K562 (cell line): Measurements from ENCODE around the gene TXLNG. TPM values are rescaled to one million over a fixed set of nuclear protein-coding genes. Genes with fewer than 3 reads are reported as not detected.

ENCODE experiments used
- ATAC-seq: fragments of 200-7000 bp; cut with Tn5 transposase; 3 replicates; pipeline ENCODE4 v1.9.1; 2020; ENCODE audit warnings: moderate library complexity
- BruUV-seq: library from RNA; stranded (reverse); fragments of 400-500 nt; replicated peaks from 2 replicates; lab custom pipeline; 2021; lab: Mats Ljungman, UMichigan
- CTCF ChIA-PET: fragments of 300-600 bp; formaldehyde crosslinking; extraction: SDS; loops from one replicate; lab custom pipeline; 2021; ENCODE audit warnings: low intra/inter-chr PET ratio; lab: Yijun Ruan, JAX
- POLR2A ChIA-PET: fragments of 300-600, 350-650 bp; sonication (Branson Sonifier 250); formaldehyde crosslinking; extraction: SDS; loops from one replicate; lab custom pipeline; 2021; ENCODE audit warnings: antibody characterized with exemption, inconsistent platforms; lab: Yijun Ruan, JAX
- DNase-seq, 4 experiments: peaks; one replicate each; pipeline versions ENCODE4 v3.0.0 to v3.0.0-alpha.2; 2011 to 2018; ENCODE audit warnings: low spot score in 3 of 4, mixed read lengths in 3 of 4; ENCODE audit errors: extremely low read depth in 1 of 4
- FAIRE-seq: peaks from 2 replicates; lab custom pipeline; 2011; peaks lifted over from hg19 to GRCh38; lab: Jason Lieb, UNC
- H2AFZ ChIP-seq: 2 replicates; pipeline ENCODE4 v1.6.0; 2011; ENCODE audit warnings: low read depth, low read length, control low read depth, inconsistent platforms
- H3K27ac ChIP-seq: fragments of 200-600 bp; 3 replicates; pipeline ENCODE4 v1.8.0; 2011; ENCODE audit warnings: low read depth, mild to moderate bottlenecking, control low read depth, inconsistent platforms, low read length, moderate library complexity, mixed read lengths; ENCODE audit errors: extremely low read depth
- H3K27me3 ChIP-seq, 2 experiments: fragments of 300-600 bp in 1 of 2; 2 replicates in 1 of 2; 3 replicates in 1 of 2; pipeline versions ENCODE4 v1.6.0 to v1.8.0; 2011; ENCODE audit warnings: inconsistent platforms in 2 of 2, low read length in 2 of 2, mild to moderate bottlenecking in 1 of 2, mixed read lengths in 1 of 2, moderate library complexity in 1 of 2; ENCODE audit not compliant: control insufficient read depth in 2 of 2, insufficient read depth in 2 of 2
- H3K36me3 ChIP-seq: fragments of 300-600 bp; 3 replicates; pipeline ENCODE4 v1.8.0; 2011; ENCODE audit warnings: mild to moderate bottlenecking, low read length, inconsistent platforms; ENCODE audit not compliant: control insufficient read depth, insufficient read depth
- H3K4me1 ChIP-seq, 2 experiments: fragments of 200-600 bp in 1 of 2; replicated peaks in 1 of 2; 2 replicates in 1 of 2; 3 replicates in 1 of 2; pipeline versions ENCODE4 v1.5.1 to v1.8.0; 2011; ENCODE audit warnings: inconsistent platforms in 2 of 2, low read length in 2 of 2, mild to moderate bottlenecking in 1 of 2, mixed read lengths in 1 of 2, moderate library complexity in 1 of 2; ENCODE audit not compliant: control insufficient read depth in 2 of 2, insufficient read depth in 2 of 2
- H3K4me2 ChIP-seq: 2 replicates; pipeline ENCODE4 v1.6.1; 2011; ENCODE audit warnings: low read length, control low read depth, inconsistent platforms, mixed read lengths; ENCODE audit not compliant: insufficient read depth
- H3K4me3 ChIP-seq: fragments of 200-600 bp; sonication (generic), shearing (Covaris generic); 2 replicates; pipeline ENCODE4 v1.5.1; 2016; ENCODE audit warnings: control low read depth, inconsistent platforms
- H3K79me2 ChIP-seq: fragments of 200-600 bp; 3 replicates; pipeline ENCODE4 v1.8.0; 2011; ENCODE audit warnings: low read length, inconsistent platforms; ENCODE audit not compliant: control insufficient read depth, insufficient read depth
- H3K9ac ChIP-seq, 2 experiments: 2 replicates each; pipeline versions ENCODE4 v1.6.0 to v1.6.1; 2011; ENCODE audit warnings: low read depth in 2 of 2, low read length in 2 of 2, control low read depth in 1 of 2, inconsistent platforms in 1 of 2, mild to moderate bottlenecking in 1 of 2, mixed read lengths in 1 of 2; ENCODE audit not compliant: insufficient read depth in 1 of 2
- H3K9me1 ChIP-seq: one replicate; pipeline ENCODE4 v1.6.0; 2011; ENCODE audit warnings: inconsistent platforms, mild to moderate bottlenecking, low read length, moderate library complexity; ENCODE audit not compliant: control insufficient read depth, insufficient read depth
- H3K9me3 ChIP-seq: replicated peaks from 2 replicates; pipeline ENCODE4 v1.5.1; 2011; ENCODE audit warnings: low read depth, low read length, inconsistent platforms; ENCODE audit not compliant: control insufficient read depth, insufficient read depth
- H4K20me1 ChIP-seq: replicated peaks from 2 replicates; pipeline ENCODE4 v1.6.1; 2011; ENCODE audit warnings: low read length, inconsistent platforms, mixed read lengths; ENCODE audit not compliant: control insufficient read depth, insufficient read depth
- FOXA1 ChIP-seq: fragments of 450-650 bp; IDR thresholded peaks from 2 replicates; pipeline ENCODE4 v1.6.1; 2016; ENCODE audit warnings: mild to moderate bottlenecking, borderline replicate concordance
- PRMT5 ChIP-seq: sonication (generic); formaldehyde crosslinking; IDR thresholded peaks from 2 replicates; pipeline ENCODE4 v1.5.0; 2020; ENCODE audit warnings: missing genetic modification reagents
- ZBTB34 ChIP-seq: fragments of 250-450 bp; sonication (Bioruptor Pico); IDR thresholded peaks from 2 replicates; pipeline ENCODE4 v1.8.0; 2021; ENCODE audit warnings: mild to moderate bottlenecking, moderate library complexity
- WGBS: fragments of 100-300 bp; shearing (Covaris generic); methylation state at CpG from one replicate; pipeline ENCODE4 v1.1.6; 2016; ENCODE audit warnings: low coverage, mixed read lengths; ENCODE audit not compliant: insufficient coverage; ENCODE audit errors: missing lambda C conversion rate; 5-methylcytosine and 5-hydroxymethylcytosine counted together
- in situ Hi-C: fragments of 300-500 bp; cut with MboI; formaldehyde crosslinking; loops from 4 replicates; pipeline ENCODE4 v1.15.0; 2018; ENCODE audit warnings: inconsistent platforms, mixed read lengths
- intact Hi-C: fragments of 100-400 bp; cut with micrococcal nuclease; formaldehyde crosslinking; loops from 2 replicates; pipeline ENCODE4 v1.14.2; 2022
- polyA plus RNA-seq, 8 experiments: library from polyadenylated mRNA; depleted of rRNA in 4 of 8; stranded (reverse) in 5 of 8; unstranded in 3 of 8; fragments of >200 nt; fragmentation: Nextera tagmentation in 2 of 8; fragmentation: Illumina TruSeq in 1 of 8; extraction: Ambion mirVana in 2 of 8; extraction: Trizol in 1 of 8; gene quantifications; 2 replicates each; pipeline versions ENCODE4 v1.2.1 to v1.2.3, GENCODE V29; 2011 to 2014; ENCODE audit warnings: inconsistent platforms in 1 of 8, missing spikeins in 1 of 8
- total RNA-seq, 7 experiments: library from RNA; depleted of rRNA in 6 of 7; stranded (reverse); fragments of >200 nt in 6 of 7; fragmentation: Illumina TruSeq in 2 of 7; extraction: Trizol in 2 of 7; gene quantifications; 2 replicates each; pipeline versions ENCODE4 v1.2.1 to v1.2.3, GENCODE V29; 2011 to 2021; ENCODE audit warnings: low replicate concordance in 1 of 7
- TF ChIP-seq, protein P1 (sequence below): fragments of 250-450 bp; sonication (Bioruptor Pico); IDR thresholded peaks from 2 replicates; pipeline ENCODE4 v1.4.0; 2020; ENCODE audit warnings: borderline replicate concordance

The TXLNG gene
- total and polyA plus RNA-seq, 9 of the 15 experiments (the other 6 are each of a cell fraction or from before 2014, with no cell fraction given) = 13.1 to 47.0 (median 31.6) TPM

DNA sequence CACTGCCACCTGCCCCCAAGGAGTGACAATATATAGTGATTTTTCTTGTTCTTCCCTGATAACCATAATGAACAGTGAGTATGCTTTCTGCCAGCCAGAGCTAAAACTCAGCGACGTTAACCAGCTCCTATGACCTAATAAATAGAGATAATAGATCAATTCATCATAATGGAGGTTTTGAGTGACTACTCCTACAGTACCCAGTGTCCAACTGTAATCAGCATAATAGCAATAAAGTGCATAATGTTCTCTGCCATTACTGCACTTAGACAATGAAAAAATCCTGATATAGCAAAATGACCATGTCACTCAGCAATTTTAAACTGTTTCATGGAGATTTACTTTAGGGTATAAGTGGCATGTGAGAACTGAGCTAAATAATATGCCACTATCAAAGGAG is 20.7 kb upstream of the TXLNG start:
- DNase-seq = no peak
- no peak for FAIRE-seq
- in situ Hi-C loops = no loop called here
- POLR2A ChIA-PET = no interaction called here
- no peaks in the 10 kb centered on the region; a peak in 1 of 5 replicates for H3K4me1 ChIP-seq
- H2AFZ ChIP-seq = no peak overlapping the region
- no peaks in the 10 kb centered on the region for H3K9me1 ChIP-seq
- WGBS = 20% methylated on average over 2 of the region's 2 CpGs
- H3K9me3 ChIP-seq = no peaks in the 10 kb centered on the region
- H3K4me3 ChIP-seq = no peak overlapping the region
- TF ChIP-seq ZBTB34 (CRISPR knock-in tag) (no peak), FOXA1 (no peak), PRMT5 (CRISPR knock-in tag) (no peak)
- TF ChIP-seq, protein P1, sequence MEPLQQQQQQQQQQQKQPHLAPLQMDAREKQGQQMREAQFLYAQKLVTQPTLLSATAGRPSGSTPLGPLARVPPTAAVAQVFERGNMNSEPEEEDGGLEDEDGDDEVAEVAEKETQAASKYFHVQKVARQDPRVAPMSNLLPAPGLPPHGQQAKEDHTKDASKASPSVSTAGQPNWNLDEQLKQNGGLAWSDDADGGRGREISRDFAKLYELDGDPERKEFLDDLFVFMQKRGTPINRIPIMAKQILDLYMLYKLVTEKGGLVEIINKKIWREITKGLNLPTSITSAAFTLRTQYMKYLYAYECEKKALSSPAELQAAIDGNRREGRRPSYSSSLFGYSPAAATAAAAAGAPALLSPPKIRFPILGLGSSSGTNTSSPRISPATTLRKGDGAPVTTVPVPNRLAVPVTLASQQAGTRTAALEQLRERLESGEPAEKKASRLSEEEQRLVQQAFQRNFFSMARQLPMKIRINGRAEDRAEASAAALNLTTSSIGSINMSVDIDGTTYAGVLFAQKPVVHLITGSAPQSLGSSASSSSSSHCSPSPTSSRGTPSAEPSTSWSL = no peak
- H3K9ac ChIP-seq = no peak overlapping the region
- no peaks in the 10 kb centered on the region for H3K27me3 ChIP-seq
- no peaks in the 10 kb centered on the region for H4K20me1 ChIP-seq
- ATAC-seq = no peak
- H3K4me2 ChIP-seq = no peak overlapping the region
- no TSS peak for BruUV-seq
- intact Hi-C loops = no loop called here
- CTCF ChIA-PET = no interaction called here
- H3K79me2 ChIP-seq = no peaks in the 10 kb centered on the region
- no peak overlapping the region for H3K27ac ChIP-seq
- peaks cover 2% of the 10 kb centered on the region; the same call in 1 of the 3 replicates for H3K36me3 ChIP-seq
